Smooth muscle cell (in vitro differentiated cells): ENCODE measurements around the gene ERC2. TPM values are rescaled to one million over a fixed set of nuclear protein-coding genes. Genes with fewer than 3 reads are reported as not detected.

ENCODE experiments used
- DNase-seq: peaks from one replicate; lab custom pipeline; 2025; ENCODE audit not compliant: unreplicated experiment; lab: John Stamatoyannopoulos, UW
- H2AFZ ChIP-seq: fragments of 200-600 bp; sonication (generic); 2 replicates; pipeline ENCODE4 v1.6.0; 2016; ENCODE audit warnings: antibody characterized with exemption, low read depth, mild to moderate bottlenecking
- H3F3A ChIP-seq: fragments of 200-600 bp; sonication (generic); 2 replicates; pipeline ENCODE4 v1.6.0; 2017; ENCODE audit warnings: antibody characterized with exemption, low read depth
- H3K27ac ChIP-seq: fragments of 200-600 bp; sonication (generic); 2 replicates; pipeline ENCODE4 v1.5.1; 2016; ENCODE audit warnings: low read depth, mild to moderate bottlenecking
- H3K27me3 ChIP-seq: fragments of 200-600 bp; sonication (generic); 2 replicates; pipeline ENCODE4 v1.6.1; 2016; ENCODE audit warnings: low read depth, mild to moderate bottlenecking
- H3K36me3 ChIP-seq: fragments of 200-600 bp; sonication (generic); 2 replicates; pipeline ENCODE4 v1.5.1; 2016; ENCODE audit warnings: low read depth
- H3K4me1 ChIP-seq: fragments of 200-600 bp; sonication (generic); 2 replicates; pipeline ENCODE4 v1.5.1; 2016; ENCODE audit warnings: low read depth
- H3K4me2 ChIP-seq: fragments of 200-600 bp; sonication (generic); 2 replicates; pipeline ENCODE4 v1.6.0; 2016; ENCODE audit warnings: mild to moderate bottlenecking
- H3K4me3 ChIP-seq: fragments of 200-600 bp; sonication (generic); 2 replicates; pipeline ENCODE4 v1.5.1; 2016; ENCODE audit warnings: mild to moderate bottlenecking
- H3K79me2 ChIP-seq: fragments of 200-600 bp; sonication (generic); 2 replicates; pipeline ENCODE4 v1.6.0; 2016; ENCODE audit warnings: low read depth, mild to moderate bottlenecking
- H3K9ac ChIP-seq: fragments of 200-600 bp; sonication (generic); 2 replicates; pipeline ENCODE4 v1.6.0; 2016; ENCODE audit warnings: low read depth
- H3K9me3 ChIP-seq: fragments of 200-600 bp; sonication (generic); replicated peaks from 2 replicates; pipeline ENCODE4 v1.5.1; 2016; ENCODE audit warnings: low read depth
- H4K20me1 ChIP-seq: fragments of 200-600 bp; sonication (generic); 2 replicates; pipeline ENCODE4 v1.6.0; 2016; ENCODE audit warnings: low read depth
- CTCF ChIP-seq: fragments of 200-600 bp; sonication (generic); IDR thresholded peaks from 2 replicates; pipeline ENCODE4 v1.5.1; 2017; ENCODE audit warnings: borderline replicate concordance, mild to moderate bottlenecking, antibody characterized with exemption; ENCODE audit not compliant: insufficient read depth, poor library complexity, severe bottlenecking
- WGBS: methylation state at CpG from one replicate; pipeline ENCODE4 v1.1.7; 2016; ENCODE audit warnings: low lambda C conversion rate; 5-methylcytosine and 5-hydroxymethylcytosine counted together
- polyA plus RNA-seq: library from polyadenylated mRNA; unstranded; fragments of >200 nt; fragmentation: Nextera tagmentation; extraction: Ambion mirVana; gene quantifications from 2 replicates; pipeline ENCODE4 v1.2.1, GENCODE V29; 2016
- total RNA-seq: library from RNA; depleted of rRNA; stranded (reverse); fragments of >200 nt; gene quantifications from 2 replicates; pipeline ENCODE4 v1.2.3, GENCODE V29; 2014

ERC2 gene
- total and polyA plus RNA-seq, 2 experiments from 2014 or later = 1.1 TPM; not detected in 1

GRCh38 chr3:55591888-55592287 is 876.4 kb downstream of the ERC2 start:
- TF ChIP-seq CTCF = no peak
- Histone ChIP-seq H3K79me2 (no peaks in the 10 kb centered on the region), H3K27me3 (no peaks in the 10 kb centered on the region), H3K4me2 (peak overlapping the region; percentile 50), H3K9ac (peak overlapping the region; percentile 58), H3F3A (peaks cover 3% of the 10 kb centered on the region), H3K36me3 (no peaks in the 10 kb centered on the region), H3K4me3 (no peak overlapping the region), H4K20me1 (no peaks in the 10 kb centered on the region), H2AFZ (peak overlapping the region; percentile 78), H3K9me3 (no peaks in the 10 kb centered on the region), H3K4me1 (peaks cover 6% of the 10 kb centered on the region), H3K27ac (peak overlapping the region; percentile 71)
- WGBS = 38% methylated on average over 5 of the region's 5 CpGs
- DNase-seq = no peak

GRCh38 chr3:55588146-55588765 is 880.0 kb downstream of the ERC2 start:
- Histone ChIP-seq H4K20me1 (no peaks in the 10 kb centered on the region), H3K4me2 (no peak overlapping the region), H3K9ac (no peak overlapping the region), H3K27me3 (no peaks in the 10 kb centered on the region), H3K9me3 (no peaks in the 10 kb centered on the region), H3K79me2 (no peaks in the 10 kb centered on the region), H3K36me3 (no peaks in the 10 kb centered on the region), H3K4me3 (no peak overlapping the region), H3K27ac (no peak overlapping the region), H3F3A (no peaks in the 10 kb centered on the region), H3K4me1 (peaks cover 6% of the 10 kb centered on the region), H2AFZ (no peak overlapping the region)
- DNase-seq = no peak
- WGBS = 69% methylated on average over 10 of the region's 10 CpGs
- TF ChIP-seq CTCF = no peak

GRCh38 chr3:55585856-55586255 is 882.4 kb downstream of the ERC2 start:
- Histone ChIP-seq H3K4me3 (no peak overlapping the region), H3K27me3 (no peaks in the 10 kb centered on the region), H3K27ac (no peak overlapping the region), H3K36me3 (no peaks in the 10 kb centered on the region), H3K4me1 (no peaks in the 10 kb centered on the region), H2AFZ (peak overlapping the region; percentile 47), H3K4me2 (no peak overlapping the region), H4K20me1 (no peaks in the 10 kb centered on the region), H3K9ac (no peak overlapping the region), H3K9me3 (no peaks in the 10 kb centered on the region), H3K79me2 (no peaks in the 10 kb centered on the region), H3F3A (no peaks in the 10 kb centered on the region)
- TF ChIP-seq CTCF = no peak
- DNase-seq = no peak
- WGBS = 53% methylated on average over 9 of the region's 9 CpGs
